ENCODE data around the gene UBASH3A.

Gene UBASH3A

GRCh38 chr21:42390696-42391095, 13.0 kb upstream of the UBASH3A start:
- no peak overlapping the region for H3K14ac ChIP-seq (ENCODE audit: low read length in 2 of 2)

GRCh38 chr21:42391297-42391696, 12.4 kb upstream of the UBASH3A start:
- H3K23ac ChIP-seq (ENCODE audit: low read length in 2 of 2), result no peak overlapping the region
- H3K79me1 ChIP-seq (replicated peaks; ENCODE audit: low read length, poor library complexity, severe bottlenecking), result no peaks in the 10 kb centered on the region
- H3K9ac ChIP-seq (ENCODE audit: low read length), result no peak overlapping the region
- 77% methylated on average over 5 of the region's 5 CpGs for WGBS
- H2AFZ ChIP-seq (ENCODE audit: low read depth, low read length), result no peak overlapping the region
- H2BK12ac ChIP-seq (ENCODE audit: low read length in 2 of 2), result no peak overlapping the region
- H3K4me3 ChIP-seq (ENCODE audit: insufficient read depth in 1 of 2, low read depth in 1 of 2, low read length in 2 of 2), result no peak overlapping the region
- no peak overlapping the region for H3K18ac ChIP-seq (ENCODE audit: low read depth in 1 of 2, low read length in 2 of 2)
- no peak overlapping the region for H3K4ac ChIP-seq (ENCODE audit: low read depth in 1 of 2, low read length in 2 of 2)
- H2AK5ac ChIP-seq (ENCODE audit: low read length, severe bottlenecking), result peak overlapping the region; percentile 61
- no peak overlapping the region for H3K4me2 ChIP-seq (ENCODE audit: low read length, poor library complexity, severe bottlenecking)
- no peak overlapping the region for H2BK120ac ChIP-seq (ENCODE audit: low read depth, low read length)
- H2BK15ac ChIP-seq (ENCODE audit: low read depth, poor library complexity, severe bottlenecking), result no peak overlapping the region
- H3K27me3 ChIP-seq (ENCODE audit: control insufficient read depth in 1 of 2, insufficient read depth in 1 of 2, low read length in 2 of 2), result peaks cover 0 to 65% of the 10 kb centered on the region in 2 experiments
- no peak for DNase-seq
- H4K8ac ChIP-seq (ENCODE audit: low read length), result no peak overlapping the region
- peaks cover 24% of the 10 kb centered on the region for H3K4me1 ChIP-seq (ENCODE audit: control insufficient read depth, insufficient read depth, low read depth, low read length)
- no peaks in the 10 kb centered on the region for H3K9me3 ChIP-seq (ENCODE audit: control insufficient read depth, low read length)
- H2BK5ac ChIP-seq (ENCODE audit: low read depth, low read length, poor library complexity, severe bottlenecking), result no peak overlapping the region
- H4K91ac ChIP-seq (ENCODE audit: low read length), result no peak overlapping the region
- no peak overlapping the region for H3K14ac ChIP-seq (ENCODE audit: low read length in 2 of 2)
- no peaks in the 10 kb centered on the region for H3K36me3 ChIP-seq (ENCODE audit: control insufficient read depth in 1 of 2, insufficient read depth in 2 of 2, low read depth in 1 of 2, low read length in 2 of 2)
- H3K27ac ChIP-seq (ENCODE audit: low read length, poor library complexity, severe bottlenecking), result no peak overlapping the region

More at GRCh38 chr21:42390696-42391095, 13.0 kb upstream of the UBASH3A start:
- no peak for DNase-seq
- no peak overlapping the region for H2BK15ac ChIP-seq (ENCODE audit: low read depth, poor library complexity, severe bottlenecking)
- no peak overlapping the region for H3K4me2 ChIP-seq (ENCODE audit: low read length, poor library complexity, severe bottlenecking)
- no peak overlapping the region for H4K91ac ChIP-seq (ENCODE audit: low read length)
- no peak overlapping the region for H2BK5ac ChIP-seq (ENCODE audit: low read depth, low read length, poor library complexity, severe bottlenecking)
- H4K8ac ChIP-seq (ENCODE audit: low read length), result no peak overlapping the region
- H3K27me3 ChIP-seq (ENCODE audit: control insufficient read depth in 1 of 2, insufficient read depth in 1 of 2, low read length in 2 of 2), result peaks cover 0 to 62% of the 10 kb centered on the region in 2 experiments
- H3K4me1 ChIP-seq (ENCODE audit: control insufficient read depth, insufficient read depth, low read depth, low read length), result peaks cover 25% of the 10 kb centered on the region
- no peak overlapping the region for H3K23ac ChIP-seq (ENCODE audit: low read length in 2 of 2)
- no peak overlapping the region for H3K4me3 ChIP-seq (ENCODE audit: insufficient read depth in 1 of 2, low read depth in 1 of 2, low read length in 2 of 2)
- no peak overlapping the region for H3K9ac ChIP-seq (ENCODE audit: low read length)
- H3K18ac ChIP-seq (ENCODE audit: low read depth in 1 of 2, low read length in 2 of 2), result no peak overlapping the region
- WGBS, result 67% methylated on average over 1 of the region's 2 CpGs
- H2AK5ac ChIP-seq (ENCODE audit: low read length, severe bottlenecking), result no peak overlapping the region
- H3K4ac ChIP-seq (ENCODE audit: low read depth in 1 of 2, low read length in 2 of 2), result no peak overlapping the region
- H3K79me1 ChIP-seq (replicated peaks; ENCODE audit: low read length, poor library complexity, severe bottlenecking), result no peaks in the 10 kb centered on the region
- no peak overlapping the region for H2BK12ac ChIP-seq (ENCODE audit: low read length in 2 of 2)
- no peak overlapping the region for H2BK120ac ChIP-seq (ENCODE audit: low read depth, low read length)
- no peak overlapping the region for H3K27ac ChIP-seq (ENCODE audit: low read length, poor library complexity, severe bottlenecking)
- H2AFZ ChIP-seq (ENCODE audit: low read depth, low read length), result no peak overlapping the region
- no peaks in the 10 kb centered on the region for H3K36me3 ChIP-seq (ENCODE audit: control insufficient read depth in 1 of 2, insufficient read depth in 2 of 2, low read depth in 1 of 2, low read length in 2 of 2)
- no peaks in the 10 kb centered on the region for H3K9me3 ChIP-seq (ENCODE audit: control insufficient read depth, low read length)

GRCh38 chr21:42392731-42393442, 10.8 kb upstream of the UBASH3A start:
- Histone ChIP-seq H3K4me3 (ENCODE audit: insufficient read depth in 1 of 2, low read depth in 1 of 2, low read length in 2 of 2) (no peak overlapping the region), H3K18ac (ENCODE audit: low read depth in 1 of 2, low read length in 2 of 2) (no peak overlapping the region), H3K23ac (ENCODE audit: low read length in 2 of 2) (no peak overlapping the region), H3K36me3 (ENCODE audit: control insufficient read depth in 1 of 2, insufficient read depth in 2 of 2, low read depth in 1 of 2, low read length in 2 of 2) (no peaks in the 10 kb centered on the region), H3K4ac (ENCODE audit: low read depth in 1 of 2, low read length in 2 of 2) (no peak overlapping the region), H4K91ac (ENCODE audit: low read length) (no peak overlapping the region), H2BK12ac (ENCODE audit: low read length in 2 of 2) (no peak overlapping the region), H4K8ac (ENCODE audit: low read length) (no peak overlapping the region), H3K9me3 (ENCODE audit: control insufficient read depth, low read length) (no peaks in the 10 kb centered on the region), H3K27me3 (ENCODE audit: control insufficient read depth in 1 of 2, insufficient read depth in 1 of 2, low read length in 2 of 2) (peaks cover 0 to 61% of the 10 kb centered on the region in 2 experiments), H2BK5ac (ENCODE audit: low read depth, low read length, poor library complexity, severe bottlenecking) (no peak overlapping the region), H2BK120ac (ENCODE audit: low read depth, low read length) (no peak overlapping the region), H3K9ac (ENCODE audit: low read length) (no peak overlapping the region), H3K14ac (ENCODE audit: low read length in 2 of 2) (no peak overlapping the region), H3K27ac (ENCODE audit: low read length, poor library complexity, severe bottlenecking) (peak overlapping the region; percentile 18), H3K4me1 (ENCODE audit: control insufficient read depth, insufficient read depth, low read depth, low read length) (peaks cover 16% of the 10 kb centered on the region), H3K79me1 (replicated peaks; ENCODE audit: low read length, poor library complexity, severe bottlenecking) (no peaks in the 10 kb centered on the region), H2BK15ac (ENCODE audit: low read depth, poor library complexity, severe bottlenecking) (no peak overlapping the region), H3K4me2 (ENCODE audit: low read length, poor library complexity, severe bottlenecking) (no peak overlapping the region), H2AFZ (ENCODE audit: low read depth, low read length) (no peak overlapping the region), H2AK5ac (ENCODE audit: low read length, severe bottlenecking) (no peak overlapping the region)
- no peak for DNase-seq
- WGBS, result 87% methylated on average over 17 of the region's 17 CpGs

GRCh38 chr21:42393443-42393950, 10.2 kb upstream of the UBASH3A start:
- no peak for DNase-seq
- H3K9me3 ChIP-seq (ENCODE audit: control insufficient read depth, low read length), result no peaks in the 10 kb centered on the region
- H3K36me3 ChIP-seq (ENCODE audit: control insufficient read depth in 1 of 2, insufficient read depth in 2 of 2, low read depth in 1 of 2, low read length in 2 of 2), result no peaks in the 10 kb centered on the region
- peak overlapping the region; percentile 46 for H3K27ac ChIP-seq (ENCODE audit: low read length, poor library complexity, severe bottlenecking)
- H3K4ac ChIP-seq (ENCODE audit: low read depth in 1 of 2, low read length in 2 of 2), result no peak overlapping the region
- H3K79me1 ChIP-seq (replicated peaks; ENCODE audit: low read length, poor library complexity, severe bottlenecking), result no peaks in the 10 kb centered on the region
- H2BK15ac ChIP-seq (ENCODE audit: low read depth, poor library complexity, severe bottlenecking), result no peak overlapping the region
- H2AK5ac ChIP-seq (ENCODE audit: low read length, severe bottlenecking), result no peak overlapping the region
- no peak overlapping the region for H3K14ac ChIP-seq (ENCODE audit: low read length in 2 of 2)
- no peak overlapping the region for H3K4me2 ChIP-seq (ENCODE audit: low read length, poor library complexity, severe bottlenecking)
- WGBS, result 80% methylated on average over 7 of the region's 8 CpGs
- H2BK120ac ChIP-seq (ENCODE audit: low read depth, low read length), result no peak overlapping the region
- H4K91ac ChIP-seq (ENCODE audit: low read length), result no peak overlapping the region
- no peak overlapping the region for H2AFZ ChIP-seq (ENCODE audit: low read depth, low read length)
- no peak overlapping the region for H3K18ac ChIP-seq (ENCODE audit: low read depth in 1 of 2, low read length in 2 of 2)
- H3K4me1 ChIP-seq (ENCODE audit: control insufficient read depth, insufficient read depth, low read depth, low read length), result peaks cover 15% of the 10 kb centered on the region
- H4K8ac ChIP-seq (ENCODE audit: low read length), result no peak overlapping the region
- H3K23ac ChIP-seq (ENCODE audit: low read length in 2 of 2), result no peak overlapping the region
- no peak overlapping the region for H2BK5ac ChIP-seq (ENCODE audit: low read depth, low read length, poor library complexity, severe bottlenecking)
- H3K9ac ChIP-seq (ENCODE audit: low read length), result no peak overlapping the region
- H3K27me3 ChIP-seq (ENCODE audit: control insufficient read depth in 1 of 2, insufficient read depth in 1 of 2, low read length in 2 of 2), result peaks cover 0 to 61% of the 10 kb centered on the region in 2 experiments
- H3K4me3 ChIP-seq (ENCODE audit: insufficient read depth in 1 of 2, low read depth in 1 of 2, low read length in 2 of 2), result no peak overlapping the region
- H2BK12ac ChIP-seq (ENCODE audit: low read length in 2 of 2), result no peak overlapping the region
